GM23338 (cell line): Measurements from ENCODE around the gene LRBA. TPM values are rescaled to one million over a fixed set of nuclear protein-coding genes. Genes with fewer than 3 reads are reported as not detected.

ENCODE experiments used
- ATAC-seq: fragments of 200-7000 bp; cut with Tn5 transposase; 3 replicates; pipeline ENCODE4 v1.9.1; 2020
- DNase-seq: peaks from one replicate; pipeline ENCODE4 v3.0.0-alpha.2; 2015; ENCODE audit warnings: low spot score
- H2AFZ ChIP-seq: fragments of 200-600 bp; sonication (generic); 2 replicates; pipeline ENCODE4 v1.8.0; 2016; ENCODE audit warnings: antibody characterized with exemption, mild to moderate bottlenecking, moderate library complexity
- H3F3A ChIP-seq: fragments of 200-600 bp; sonication (generic); replicated peaks from 2 replicates; pipeline ENCODE4 v1.8.0; 2017; ENCODE audit warnings: antibody characterized with exemption, mixed run types, low read depth
- H3K27ac ChIP-seq: fragments of 200-600 bp; sonication (generic); 2 replicates; pipeline ENCODE4 v1.6.1; 2016; ENCODE audit warnings: low read depth
- H3K27me3 ChIP-seq: fragments of 200-600 bp; sonication (generic); 2 replicates; pipeline ENCODE4 v1.8.0; 2016; ENCODE audit warnings: mild to moderate bottlenecking, mixed run types, moderate library complexity; ENCODE audit not compliant: insufficient read depth
- H3K36me3 ChIP-seq: fragments of 200-600 bp; sonication (generic); 2 replicates; pipeline ENCODE4 v1.8.0; 2016; ENCODE audit warnings: mild to moderate bottlenecking; ENCODE audit not compliant: insufficient read depth
- H3K4me1 ChIP-seq: fragments of 200-600 bp; sonication (generic); 2 replicates; pipeline ENCODE4 v1.8.0; 2016; ENCODE audit warnings: mild to moderate bottlenecking, moderate library complexity; ENCODE audit not compliant: insufficient read depth
- H3K4me2 ChIP-seq: fragments of 200-600 bp; sonication (generic); 2 replicates; pipeline ENCODE4 v1.7.1; 2017; ENCODE audit warnings: mixed run types
- H3K4me3 ChIP-seq: fragments of 200-600 bp; sonication (generic); 2 replicates; pipeline ENCODE4 v1.6.1; 2016; ENCODE audit warnings: mixed run types
- H3K79me2 ChIP-seq: fragments of 200-600 bp; sonication (generic); replicated peaks from 2 replicates; pipeline ENCODE4 v1.8.0; 2017; ENCODE audit warnings: mild to moderate bottlenecking; ENCODE audit not compliant: insufficient read depth
- H3K9me2 ChIP-seq: fragments of 200-600 bp; sonication (generic); 2 replicates; pipeline ENCODE4 v1.8.0; 2017; ENCODE audit not compliant: insufficient read depth
- H4K20me1 ChIP-seq: fragments of 200-600 bp; sonication (generic); replicated peaks from 2 replicates; pipeline ENCODE4 v1.8.0; 2017; ENCODE audit warnings: mild to moderate bottlenecking; ENCODE audit not compliant: insufficient read depth
- H3K27ac Mint-ChIP-seq: 2 replicates; pipeline ENCODE4 v1.8.0; 2020; ENCODE audit warnings: inconsistent platforms, mild to moderate bottlenecking, moderate library complexity, mixed read lengths
- H3K27me3 Mint-ChIP-seq: 3 replicates; pipeline ENCODE4 v1.8.0; 2022; ENCODE audit warnings: low read depth, mild to moderate bottlenecking, moderate library complexity, mixed read lengths, inconsistent platforms; ENCODE audit not compliant: insufficient read depth, poor library complexity
- H3K36me3 Mint-ChIP-seq: 3 replicates; pipeline ENCODE4 v1.8.0; 2021; ENCODE audit warnings: low read depth, mild to moderate bottlenecking, inconsistent platforms, moderate library complexity, mixed read lengths
- H3K4me1 Mint-ChIP-seq: 3 replicates; pipeline ENCODE4 v1.8.0; 2020; ENCODE audit warnings: mild to moderate bottlenecking, inconsistent platforms, mixed read lengths
- H3K4me3 Mint-ChIP-seq: 3 replicates; pipeline ENCODE4 v1.8.0; 2021; ENCODE audit warnings: moderate library complexity, mild to moderate bottlenecking, inconsistent platforms, mixed read lengths
- H3K9me3 Mint-ChIP-seq: 3 replicates; pipeline ENCODE4 v1.8.0; 2020; ENCODE audit warnings: moderate library complexity, mild to moderate bottlenecking, inconsistent platforms, mixed read lengths
- EZH2phosphoT487 ChIP-seq: fragments of 200-600 bp; sonication (generic); IDR thresholded peaks from one replicate; pipeline ENCODE4 v1.8.1; 2018; ENCODE audit warnings: antibody characterized with exemption; ENCODE audit not compliant: unreplicated experiment
- JUNB ChIP-seq: IDR thresholded peaks from one replicate; pipeline ENCODE4 v1.6.1; 2016; ENCODE audit warnings: antibody characterized with exemption; ENCODE audit not compliant: unreplicated experiment
- NANOG ChIP-seq: IDR thresholded peaks from 2 replicates; pipeline ENCODE4 v1.6.1; 2016; ENCODE audit warnings: antibody characterized with exemption, borderline replicate concordance
- POLR2AphosphoS5 ChIP-seq: IDR thresholded peaks from 2 replicates; pipeline ENCODE4 v1.6.1; 2016; ENCODE audit warnings: antibody characterized with exemption, low read depth
- ZNF114 ChIP-seq: fragments of 250-450 bp; sonication (Bioruptor Pico); IDR thresholded peaks from 2 replicates; pipeline ENCODE4 v1.5.0; 2020; ENCODE audit warnings: mild to moderate bottlenecking, moderate library complexity
- polyA plus RNA-seq: library from polyadenylated mRNA; unstranded; fragments of >200 nt; fragmentation: Nextera tagmentation; extraction: Ambion mirVana; gene quantifications from 2 replicates; pipeline ENCODE4 v1.2.1, GENCODE V29; 2016
- total RNA-seq: library from RNA; depleted of rRNA; stranded (reverse); fragments of >200 nt; shearing (Covaris generic); gene quantifications from 2 replicates; pipeline ENCODE4 v1.2.3, GENCODE V29; 2014
- TF ChIP-seq, protein P1 (sequence below): IDR thresholded peaks from one replicate; pipeline ENCODE4 v1.6.1; 2018; ENCODE audit warnings: antibody characterized with exemption; ENCODE audit not compliant: unreplicated experiment
- TF ChIP-seq, protein P2 (sequence below): IDR thresholded peaks from 2 replicates; pipeline ENCODE4 v1.6.1; 2016; ENCODE audit warnings: antibody characterized with exemption

Gene LRBA
- total and polyA plus RNA-seq, 2 experiments from 2014 or later = 23.3 to 126 TPM

DNA sequence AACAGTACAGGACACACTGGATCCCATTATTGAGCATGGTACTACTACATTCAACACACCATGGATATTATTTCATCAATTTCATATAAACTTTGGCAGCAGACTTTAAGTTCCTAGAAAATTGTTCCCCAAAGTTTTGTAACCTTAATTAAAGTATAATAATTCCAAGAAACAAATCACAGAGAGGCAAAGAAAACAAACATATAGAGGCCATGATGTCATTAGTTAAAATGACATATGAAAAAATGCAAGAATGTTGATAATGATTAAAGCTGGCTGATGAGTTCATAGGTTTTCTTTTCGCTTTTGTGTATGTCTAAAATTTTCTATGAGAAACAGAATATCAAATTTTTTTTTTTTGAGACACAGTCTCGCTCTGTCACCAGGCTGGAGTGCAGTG lies 26.8 kb downstream of the LRBA start:
- TF ChIP-seq, protein P1, sequence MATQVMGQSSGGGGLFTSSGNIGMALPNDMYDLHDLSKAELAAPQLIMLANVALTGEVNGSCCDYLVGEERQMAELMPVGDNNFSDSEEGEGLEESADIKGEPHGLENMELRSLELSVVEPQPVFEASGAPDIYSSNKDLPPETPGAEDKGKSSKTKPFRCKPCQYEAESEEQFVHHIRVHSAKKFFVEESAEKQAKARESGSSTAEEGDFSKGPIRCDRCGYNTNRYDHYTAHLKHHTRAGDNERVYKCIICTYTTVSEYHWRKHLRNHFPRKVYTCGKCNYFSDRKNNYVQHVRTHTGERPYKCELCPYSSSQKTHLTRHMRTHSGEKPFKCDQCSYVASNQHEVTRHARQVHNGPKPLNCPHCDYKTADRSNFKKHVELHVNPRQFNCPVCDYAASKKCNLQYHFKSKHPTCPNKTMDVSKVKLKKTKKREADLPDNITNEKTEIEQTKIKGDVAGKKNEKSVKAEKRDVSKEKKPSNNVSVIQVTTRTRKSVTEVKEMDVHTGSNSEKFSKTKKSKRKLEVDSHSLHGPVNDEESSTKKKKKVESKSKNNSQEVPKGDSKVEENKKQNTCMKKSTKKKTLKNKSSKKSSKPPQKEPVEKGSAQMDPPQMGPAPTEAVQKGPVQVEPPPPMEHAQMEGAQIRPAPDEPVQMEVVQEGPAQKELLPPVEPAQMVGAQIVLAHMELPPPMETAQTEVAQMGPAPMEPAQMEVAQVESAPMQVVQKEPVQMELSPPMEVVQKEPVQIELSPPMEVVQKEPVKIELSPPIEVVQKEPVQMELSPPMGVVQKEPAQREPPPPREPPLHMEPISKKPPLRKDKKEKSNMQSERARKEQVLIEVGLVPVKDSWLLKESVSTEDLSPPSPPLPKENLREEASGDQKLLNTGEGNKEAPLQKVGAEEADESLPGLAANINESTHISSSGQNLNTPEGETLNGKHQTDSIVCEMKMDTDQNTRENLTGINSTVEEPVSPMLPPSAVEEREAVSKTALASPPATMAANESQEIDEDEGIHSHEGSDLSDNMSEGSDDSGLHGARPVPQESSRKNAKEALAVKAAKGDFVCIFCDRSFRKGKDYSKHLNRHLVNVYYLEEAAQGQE = no peak
- TF ChIP-seq NANOG = no peak
- no peak for TF ChIP-seq EZH2phosphoT487
- no peak for TF ChIP-seq ZNF114
- TF ChIP-seq, protein P2, sequence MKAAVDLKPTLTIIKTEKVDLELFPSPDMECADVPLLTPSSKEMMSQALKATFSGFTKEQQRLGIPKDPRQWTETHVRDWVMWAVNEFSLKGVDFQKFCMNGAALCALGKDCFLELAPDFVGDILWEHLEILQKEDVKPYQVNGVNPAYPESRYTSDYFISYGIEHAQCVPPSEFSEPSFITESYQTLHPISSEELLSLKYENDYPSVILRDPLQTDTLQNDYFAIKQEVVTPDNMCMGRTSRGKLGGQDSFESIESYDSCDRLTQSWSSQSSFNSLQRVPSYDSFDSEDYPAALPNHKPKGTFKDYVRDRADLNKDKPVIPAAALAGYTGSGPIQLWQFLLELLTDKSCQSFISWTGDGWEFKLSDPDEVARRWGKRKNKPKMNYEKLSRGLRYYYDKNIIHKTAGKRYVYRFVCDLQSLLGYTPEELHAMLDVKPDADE = no peak
- no peak for TF ChIP-seq JUNB
- Histone ChIP-seq H3K9me2 (no peaks in the 10 kb centered on the region), H3K36me3 (no peaks in the 10 kb centered on the region)

DNA sequence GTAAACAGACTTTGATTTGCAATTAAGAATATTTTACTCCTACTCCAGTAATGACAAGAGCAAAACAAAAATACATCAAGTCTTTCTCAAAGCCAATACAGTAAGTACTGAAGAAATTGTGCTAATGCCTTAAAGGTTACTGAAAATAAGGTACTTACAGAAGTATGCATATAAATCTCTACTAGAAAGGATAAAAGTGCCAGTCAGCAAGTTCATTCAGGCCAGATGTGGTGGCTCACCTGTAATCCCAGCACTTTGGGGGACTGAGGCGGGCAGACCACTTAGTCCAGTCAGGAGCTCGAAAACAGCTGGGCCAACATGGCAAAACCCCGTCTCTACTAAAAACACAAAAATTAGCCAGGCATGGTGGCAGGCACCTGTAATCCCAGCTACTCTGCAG lies 27.9 kb downstream of the LRBA start:
- Histone ChIP-seq H3K27me3 (no peaks in the 10 kb centered on the region), H3K4me2 (no peak overlapping the region), H4K20me1 (peaks cover 17% of the 10 kb centered on the region), H3F3A (no peaks in the 10 kb centered on the region), H3K4me3 (no peak overlapping the region), H3K36me3 (no peaks in the 10 kb centered on the region), H3K9me2 (no peaks in the 10 kb centered on the region), H3K4me1 (peaks cover 14% of the 10 kb centered on the region), H3K27ac (peak overlapping the region; percentile 67; the same call in 1 of the 2 replicates), H3K79me2 (peaks cover 100% of the 10 kb centered on the region), H2AFZ (no peak overlapping the region)
- peak overlapping the region; percentile 39; the same call in 1 of the 2 replicates for H3K27ac Mint-ChIP-seq
- TF ChIP-seq ZNF114 (no peak), POLR2AphosphoS5 (no peak)
- no peak overlapping the region for H3K4me3 Mint-ChIP-seq
- H3K36me3 Mint-ChIP-seq = peaks cover 8% of the 10 kb centered on the region; the same call in 2 of the 3 replicates
- H3K9me3 Mint-ChIP-seq = no peaks in the 10 kb centered on the region
- DNase-seq (no peak), ATAC-seq (no peak; the same call in 1 of the 3 replicates)
- H3K27me3 Mint-ChIP-seq = peaks cover 3% of the 10 kb centered on the region
- peaks cover 14% of the 10 kb centered on the region for H3K4me1 Mint-ChIP-seq

More for the DNA sequence above, 26.8 kb downstream of the LRBA start:
- Mint-ChIP-seq H3K27me3 (peaks cover 3% of the 10 kb centered on the region), H3K36me3 (peaks cover 8% of the 10 kb centered on the region), H3K4me1 (peaks cover 14% of the 10 kb centered on the region), H3K27ac (no peak overlapping the region), H3K4me3 (no peak overlapping the region), H3K9me3 (no peaks in the 10 kb centered on the region)
- Histone ChIP-seq H3K79me2 (peaks cover 100% of the 10 kb centered on the region), H3F3A (no peaks in the 10 kb centered on the region), H3K4me3 (no peak overlapping the region), H3K27ac (no peak overlapping the region), H3K4me2 (no peak overlapping the region), H3K27me3 (no peaks in the 10 kb centered on the region), H3K4me1 (peaks cover 14% of the 10 kb centered on the region), H2AFZ (no peak overlapping the region), H4K20me1 (peaks cover 19% of the 10 kb centered on the region)
- DNase-seq = no peak
- no peak for ATAC-seq
